ENCODE measurements around the gene RFX8.
A peak's percentile ranks its signal among the peaks of the same experiment; 100 is the strongest.

The RFX8 gene

DNA sequence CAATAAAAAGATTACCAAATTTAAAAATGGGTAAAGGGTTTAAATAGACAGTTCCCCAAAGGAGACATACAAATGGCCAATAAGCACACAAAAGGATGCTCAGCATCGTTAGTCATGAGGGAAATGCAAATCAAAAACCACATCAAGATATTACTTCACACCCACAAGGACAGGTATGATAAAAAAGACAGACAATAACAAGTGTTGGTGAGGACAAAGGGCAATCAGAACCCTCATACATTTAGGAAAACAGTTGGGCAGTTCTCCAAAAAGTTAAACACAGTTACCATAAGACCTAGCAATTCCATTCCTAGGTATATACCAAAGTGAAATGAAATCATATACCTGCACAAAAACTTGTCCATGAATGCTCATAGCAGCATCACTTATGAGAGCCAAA, 102.1 kb downstream of the RFX8 start:
- H3K27me3 Mint-ChIP-seq: no peaks in the 10 kb centered on the region
- H3K36me3 Mint-ChIP-seq (ENCODE audit: insufficient read depth): no peaks in the 10 kb centered on the region
- H3K4me3 Mint-ChIP-seq: no peak overlapping the region
- H3K4me1 Mint-ChIP-seq: no peaks in the 10 kb centered on the region
- no peak for ATAC-seq (replicated peaks; ENCODE audit: extremely low read depth, poor library complexity, severe bottlenecking)
- H3K9me3 Mint-ChIP-seq: peaks cover 10% of the 10 kb centered on the region
- H3K27ac Mint-ChIP-seq (ENCODE audit: low read depth): no peak overlapping the region
- no peak for DNase-seq (ENCODE audit: low spot score in 2 of 2)

GRCh38 chr2:101371636-101372035, 103.3 kb downstream of the RFX8 start:
- H3K27ac Mint-ChIP-seq (ENCODE audit: low read depth): no peak overlapping the region
- DNase-seq (ENCODE audit: low spot score in 2 of 2) (no peak), ATAC-seq (replicated peaks; ENCODE audit: extremely low read depth, poor library complexity, severe bottlenecking) (no peak)

DNA sequence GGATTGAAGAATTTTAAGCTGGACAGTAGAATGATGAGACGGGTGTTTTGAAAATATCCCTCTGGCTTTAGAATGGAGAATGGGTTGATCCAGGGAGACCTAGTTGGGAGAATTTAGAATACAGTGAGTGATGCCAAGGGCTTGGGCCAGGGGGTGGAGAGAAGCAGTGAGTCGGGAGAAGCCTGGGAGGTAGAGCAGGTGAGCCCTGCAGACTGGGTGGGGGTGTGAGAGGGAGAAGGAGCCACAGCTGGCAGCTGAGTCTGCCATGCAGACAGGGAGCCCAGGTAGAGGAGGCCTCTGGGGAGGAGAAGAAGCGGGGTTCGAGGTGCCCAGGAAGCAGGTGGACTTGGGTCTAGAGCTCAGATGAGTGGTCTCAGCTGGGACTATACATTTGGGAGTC, 105.8 kb downstream of the RFX8 start:
- no peak for ATAC-seq (replicated peaks; ENCODE audit: extremely low read depth, poor library complexity, severe bottlenecking)
- no peaks in the 10 kb centered on the region for H3K4me1 Mint-ChIP-seq
- H3K27me3 Mint-ChIP-seq: no peaks in the 10 kb centered on the region
- H3K27ac Mint-ChIP-seq (ENCODE audit: low read depth): no peak overlapping the region
- H3K4me3 Mint-ChIP-seq: no peak overlapping the region
- DNase-seq (ENCODE audit: low spot score in 2 of 2): no peak
- H3K9me3 Mint-ChIP-seq: peaks cover 10% of the 10 kb centered on the region
- no peaks in the 10 kb centered on the region for H3K36me3 Mint-ChIP-seq (ENCODE audit: insufficient read depth)

More at GRCh38 chr2:101371636-101372035, 103.3 kb downstream of the RFX8 start:
- Mint-ChIP-seq H3K36me3 (ENCODE audit: insufficient read depth) (no peaks in the 10 kb centered on the region), H3K27me3 (no peaks in the 10 kb centered on the region), H3K9me3 (peaks cover 10% of the 10 kb centered on the region), H3K4me3 (no peak overlapping the region), H3K4me1 (no peaks in the 10 kb centered on the region)

- DNase-seq (ENCODE audit: low spot score in 2 of 2) (no peak), ATAC-seq (replicated peaks; ENCODE audit: extremely low read depth, poor library complexity, severe bottlenecking) (no peak)
- Mint-ChIP-seq H3K4me3 (no peak overlapping the region), H3K36me3 (ENCODE audit: insufficient read depth) (no peaks in the 10 kb centered on the region), H3K4me1 (no peaks in the 10 kb centered on the region), H3K9me3 (peaks cover 9% of the 10 kb centered on the region), H3K27ac (ENCODE audit: low read depth) (no peak overlapping the region), H3K27me3 (no peaks in the 10 kb centered on the region)
Measured at GRCh38 chr2:101368376-101368775, 106.5 kb downstream of the RFX8 start.

GRCh38 chr2:101367508-101367907, 107.4 kb downstream of the RFX8 start:
- no peak overlapping the region for H3K27ac Mint-ChIP-seq (ENCODE audit: low read depth)
- H3K36me3 Mint-ChIP-seq (ENCODE audit: insufficient read depth): no peaks in the 10 kb centered on the region
- H3K27me3 Mint-ChIP-seq: no peaks in the 10 kb centered on the region
- no peak overlapping the region for H3K4me3 Mint-ChIP-seq
- DNase-seq (ENCODE audit: low spot score in 2 of 2) (no peak), ATAC-seq (replicated peaks; ENCODE audit: extremely low read depth, poor library complexity, severe bottlenecking) (no peak)
- peaks cover 3% of the 10 kb centered on the region for H3K4me1 Mint-ChIP-seq
- peaks cover under 1% of the 10 kb centered on the region for H3K9me3 Mint-ChIP-seq

DNA sequence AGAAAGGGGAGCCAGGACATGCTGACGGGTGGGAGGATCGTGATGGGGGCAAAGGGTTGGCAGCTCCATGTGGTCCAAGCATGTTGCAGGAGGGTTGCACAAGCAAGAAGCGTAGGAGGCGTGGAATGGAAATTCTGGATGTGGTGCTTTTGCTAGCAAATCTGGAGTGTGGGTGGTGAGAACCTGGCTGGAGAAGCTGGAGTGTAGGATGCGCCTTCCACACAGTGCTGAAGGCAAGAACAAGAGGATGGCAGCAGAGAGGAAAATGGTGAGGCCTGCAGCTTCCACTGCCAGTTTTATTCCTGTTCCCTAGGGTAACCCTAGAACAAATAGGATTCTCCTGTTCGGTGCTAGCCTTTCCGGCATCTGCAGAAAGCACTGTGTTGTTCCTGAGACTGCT, 110.0 kb downstream of the RFX8 start:
- DNase-seq (ENCODE audit: low spot score in 2 of 2): no peak
- Mint-ChIP-seq H3K36me3 (ENCODE audit: insufficient read depth) (no peaks in the 10 kb centered on the region), H3K4me1 (peaks cover 24% of the 10 kb centered on the region), H3K4me3 (no peak overlapping the region), H3K27ac (ENCODE audit: low read depth) (no peak overlapping the region), H3K9me3 (no peaks in the 10 kb centered on the region), H3K27me3 (no peaks in the 10 kb centered on the region)
- no peak for ATAC-seq (replicated peaks; ENCODE audit: extremely low read depth, poor library complexity, severe bottlenecking)

DNA sequence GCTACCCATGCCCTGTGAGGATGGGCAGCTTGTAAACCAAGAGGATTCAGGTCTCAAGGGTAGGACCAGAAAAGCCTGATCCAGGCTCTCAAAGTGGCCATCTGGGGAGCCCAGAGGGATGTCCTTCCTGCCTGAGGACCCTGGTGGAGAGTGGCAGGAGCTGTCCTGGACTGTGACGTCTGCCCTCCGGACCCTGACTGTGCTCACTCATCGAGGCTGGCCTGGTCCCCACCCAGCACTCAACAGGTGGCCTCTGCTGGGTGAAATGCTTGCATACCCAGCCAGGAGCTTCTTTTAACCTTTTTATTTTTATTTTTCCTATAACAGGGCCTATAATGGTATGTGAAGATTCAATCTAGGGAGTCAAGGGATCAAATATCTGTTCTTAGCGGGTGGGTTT, 112.1 kb downstream of the RFX8 start:
- no peaks in the 10 kb centered on the region for H3K9me3 Mint-ChIP-seq
- peak overlapping the region; percentile 66 for H3K4me3 Mint-ChIP-seq
- H3K27ac Mint-ChIP-seq (ENCODE audit: low read depth): peak overlapping the region; percentile 74
- no peaks in the 10 kb centered on the region for H3K27me3 Mint-ChIP-seq
- ATAC-seq (replicated peaks; ENCODE audit: extremely low read depth, poor library complexity, severe bottlenecking) (no peak), DNase-seq (ENCODE audit: low spot score in 2 of 2) (no peak)
- no peaks in the 10 kb centered on the region for H3K36me3 Mint-ChIP-seq (ENCODE audit: insufficient read depth)
- peaks cover 26% of the 10 kb centered on the region for H3K4me1 Mint-ChIP-seq

DNA sequence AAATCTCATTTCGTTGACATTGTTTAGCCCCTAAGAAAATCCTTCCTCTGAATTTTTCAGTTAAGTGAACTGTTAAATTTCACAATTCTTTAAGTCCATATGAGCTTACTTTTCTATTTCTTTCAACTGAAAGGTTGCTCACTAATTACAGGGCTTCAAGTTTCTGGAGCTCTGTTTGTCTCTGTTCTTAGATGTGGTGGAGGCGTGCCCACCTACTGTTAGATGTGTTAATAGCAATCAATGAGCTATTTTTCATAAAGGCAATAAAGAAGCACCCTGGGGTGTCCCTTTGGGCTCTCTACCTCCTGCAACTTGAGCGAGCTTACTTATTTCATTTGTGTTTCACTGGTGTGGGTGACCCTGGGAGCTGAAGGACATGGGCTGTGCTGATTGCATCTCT, 112.6 kb downstream of the RFX8 start:
- peak; percentile 70 for ATAC-seq (replicated peaks; ENCODE audit: extremely low read depth, poor library complexity, severe bottlenecking)
- peak overlapping the region; percentile 66 for H3K4me3 Mint-ChIP-seq
- DNase-seq (ENCODE audit: low spot score in 2 of 2): no peak
- H3K27ac Mint-ChIP-seq (ENCODE audit: low read depth): peak overlapping the region; percentile 74
- H3K27me3 Mint-ChIP-seq: no peaks in the 10 kb centered on the region
- no peaks in the 10 kb centered on the region for H3K36me3 Mint-ChIP-seq (ENCODE audit: insufficient read depth)
- H3K4me1 Mint-ChIP-seq: peaks cover 26% of the 10 kb centered on the region
- no peaks in the 10 kb centered on the region for H3K9me3 Mint-ChIP-seq

- Mint-ChIP-seq H3K4me3 (peak overlapping the region; percentile 66), H3K4me1 (peaks cover 26% of the 10 kb centered on the region), H3K27me3 (no peaks in the 10 kb centered on the region), H3K9me3 (no peaks in the 10 kb centered on the region), H3K36me3 (ENCODE audit: insufficient read depth) (no peaks in the 10 kb centered on the region), H3K27ac (ENCODE audit: low read depth) (peak overlapping the region; percentile 74)
- peak; percentile 82 for ATAC-seq (replicated peaks; ENCODE audit: extremely low read depth, poor library complexity, severe bottlenecking)
- no peak for DNase-seq (ENCODE audit: low spot score in 2 of 2)
Measured at GRCh38 chr2:101361522-101361921, 113.4 kb downstream of the RFX8 start.

- Mint-ChIP-seq H3K4me3 (peak overlapping the region; percentile 66), H3K27me3 (no peaks in the 10 kb centered on the region), H3K4me1 (peaks cover 26% of the 10 kb centered on the region), H3K9me3 (no peaks in the 10 kb centered on the region), H3K27ac (ENCODE audit: low read depth) (peak overlapping the region; percentile 74), H3K36me3 (ENCODE audit: insufficient read depth) (no peaks in the 10 kb centered on the region)
- ATAC-seq (replicated peaks; ENCODE audit: extremely low read depth, poor library complexity, severe bottlenecking): no peak
- DNase-seq (ENCODE audit: low spot score in 2 of 2): no peak
Measured at GRCh38 chr2:101361121-101361520, 113.8 kb downstream of the RFX8 start.

GRCh38 chr2:101360232-101360631, 114.7 kb downstream of the RFX8 start:
- DNase-seq (ENCODE audit: low spot score in 2 of 2) (no peak), ATAC-seq (replicated peaks; ENCODE audit: extremely low read depth, poor library complexity, severe bottlenecking) (no peak)
- Mint-ChIP-seq H3K4me1 (peaks cover 26% of the 10 kb centered on the region), H3K4me3 (no peak overlapping the region), H3K36me3 (ENCODE audit: insufficient read depth) (no peaks in the 10 kb centered on the region), H3K27me3 (no peaks in the 10 kb centered on the region), H3K9me3 (no peaks in the 10 kb centered on the region), H3K27ac (ENCODE audit: low read depth) (no peak overlapping the region)

DNA sequence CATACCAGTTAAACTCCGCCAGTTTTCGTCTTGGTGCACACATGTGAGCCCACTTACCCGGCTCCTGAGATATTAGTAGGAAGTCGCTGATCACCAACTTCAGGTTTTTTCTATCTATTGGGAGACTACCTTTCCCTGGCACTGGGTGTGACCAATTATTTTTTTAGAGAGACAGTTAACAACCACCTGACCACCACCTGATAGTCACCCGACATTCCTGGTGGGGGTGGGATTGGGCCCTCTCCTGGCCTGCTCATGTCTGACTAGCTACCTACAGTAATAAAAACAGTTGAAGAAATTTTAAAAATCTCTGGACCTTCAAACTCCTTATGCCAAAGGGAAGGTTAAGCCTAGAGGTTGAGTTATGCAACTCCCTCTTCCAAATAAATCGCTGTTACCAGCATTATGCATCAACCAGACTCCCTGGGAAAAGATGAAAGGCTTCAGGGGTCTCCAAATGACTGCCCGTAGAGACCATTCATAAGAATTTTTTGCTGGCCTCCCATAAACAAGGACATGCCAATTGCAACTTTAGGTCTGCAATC, 115.4 kb downstream of the RFX8 start:
- H3K9me3 Mint-ChIP-seq: no peaks in the 10 kb centered on the region
- no peaks in the 10 kb centered on the region for H3K27me3 Mint-ChIP-seq
- H3K4me1 Mint-ChIP-seq: peaks cover 26% of the 10 kb centered on the region
- H3K36me3 Mint-ChIP-seq (ENCODE audit: insufficient read depth): no peaks in the 10 kb centered on the region
- H3K27ac Mint-ChIP-seq (ENCODE audit: low read depth): no peak overlapping the region
- H3K4me3 Mint-ChIP-seq: no peak overlapping the region
- no peak for DNase-seq (ENCODE audit: low spot score in 2 of 2)
- ATAC-seq (replicated peaks; ENCODE audit: extremely low read depth, poor library complexity, severe bottlenecking): no peak

GRCh38 chr2:101357376-101357775, 117.5 kb downstream of the RFX8 start:
- ATAC-seq (replicated peaks; ENCODE audit: extremely low read depth, poor library complexity, severe bottlenecking): no peak
- H3K4me3 Mint-ChIP-seq: no peak overlapping the region
- H3K27ac Mint-ChIP-seq (ENCODE audit: low read depth): no peak overlapping the region
- no peaks in the 10 kb centered on the region for H3K9me3 Mint-ChIP-seq
- H3K4me1 Mint-ChIP-seq: peaks cover 22% of the 10 kb centered on the region
- no peak for DNase-seq (ENCODE audit: low spot score in 2 of 2)
- H3K36me3 Mint-ChIP-seq (ENCODE audit: insufficient read depth): no peaks in the 10 kb centered on the region
- no peaks in the 10 kb centered on the region for H3K27me3 Mint-ChIP-seq

DNA sequence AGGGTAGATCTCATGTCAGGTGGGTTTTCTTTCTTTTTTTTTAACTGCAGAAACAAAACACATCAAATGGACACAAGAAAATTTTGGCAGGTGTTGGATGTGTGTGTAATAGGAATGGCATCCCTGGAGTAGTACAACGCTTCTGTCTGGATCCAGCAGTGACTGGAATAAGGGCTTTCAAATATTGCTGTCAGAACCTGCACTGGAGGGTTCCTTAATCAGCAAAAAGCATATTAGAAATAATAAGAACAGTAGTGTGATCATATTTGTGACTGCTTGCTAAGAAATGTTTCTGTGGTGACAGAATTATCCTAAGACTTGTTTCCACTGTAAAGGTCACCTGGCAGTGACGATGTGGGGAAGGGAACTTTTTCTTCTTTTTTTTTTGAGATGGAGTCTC, 118.4 kb downstream of the RFX8 start:
- Mint-ChIP-seq H3K9me3 (no peaks in the 10 kb centered on the region), H3K4me1 (peaks cover 13% of the 10 kb centered on the region), H3K27me3 (no peaks in the 10 kb centered on the region), H3K36me3 (ENCODE audit: insufficient read depth) (no peaks in the 10 kb centered on the region), H3K4me3 (no peak overlapping the region), H3K27ac (ENCODE audit: low read depth) (no peak overlapping the region)
- ATAC-seq (replicated peaks; ENCODE audit: extremely low read depth, poor library complexity, severe bottlenecking) (no peak), DNase-seq (ENCODE audit: low spot score in 2 of 2) (no peak)

All from central memory CD8-positive, alpha-beta T cell (primary cell).